Islet of Langerhans (tissue), 1 donor: Measurements from ENCODE around the gene WDR75.
A peak's percentile ranks its signal among the peaks of the same experiment; 100 is the strongest.

ENCODE experiments used
- FAIRE-seq: peaks from one replicate; lab custom pipeline; 2011; peaks lifted over from hg19 to GRCh38; lab: Jason Lieb, UNC

The WDR75 gene

GRCh38 chr2:189500456-189501160, 59.3 kb downstream of the WDR75 start:
- FAIRE-seq: peak; percentile 95

DNA sequence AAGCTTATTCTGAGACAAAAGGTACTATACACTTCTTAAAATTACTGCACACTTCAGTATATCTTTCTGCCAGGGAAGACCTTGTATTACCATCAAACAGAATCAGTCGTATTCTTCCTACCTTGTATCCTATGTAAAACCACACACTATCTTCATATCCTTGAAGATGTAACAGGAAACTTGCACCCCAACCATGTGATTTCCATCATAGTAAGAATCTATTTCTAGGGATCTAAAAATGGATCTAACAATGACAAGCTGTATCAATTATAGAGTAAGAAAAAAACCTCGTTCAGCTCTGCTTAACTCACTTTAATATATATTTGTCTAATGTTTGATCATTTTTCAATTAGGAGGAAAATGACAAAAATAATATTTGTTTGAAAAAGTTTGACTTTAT, 60.2 kb downstream of the WDR75 start:
- no peak for FAIRE-seq

GRCh38 chr2:189502714-189503113, 61.4 kb downstream of the WDR75 start:
- no peak for FAIRE-seq

- no peak for FAIRE-seq
These were observed 63.0 kb downstream of the WDR75 start for GRCh38 chr2:189504238-189504637.

- FAIRE-seq: no peak
These were observed 64.2 kb downstream of the WDR75 start for GRCh38 chr2:189505492-189505891.

DNA sequence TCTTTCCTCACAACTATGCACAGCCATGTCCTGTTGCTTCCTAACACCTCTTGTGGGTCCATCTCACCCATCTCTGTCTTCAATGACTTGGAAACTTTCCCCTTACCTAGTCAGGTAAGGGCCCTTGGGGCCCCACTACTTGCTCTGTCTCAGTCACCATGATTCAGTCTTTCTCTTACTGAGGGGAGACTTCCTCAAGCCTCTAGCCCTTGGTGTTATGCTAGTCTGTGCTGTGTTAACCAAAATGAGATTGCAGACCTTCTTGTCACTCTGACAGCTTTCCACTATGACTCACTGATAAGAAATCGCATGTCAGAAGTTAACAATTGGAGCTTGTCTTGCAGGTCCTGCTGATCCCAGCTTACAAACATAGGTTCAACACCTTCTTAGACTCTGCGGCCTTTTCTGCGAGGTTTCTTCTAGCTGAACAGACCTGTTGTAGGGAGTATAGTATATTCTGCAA, 65.3 kb downstream of the WDR75 start:
- FAIRE-seq: no peak

DNA sequence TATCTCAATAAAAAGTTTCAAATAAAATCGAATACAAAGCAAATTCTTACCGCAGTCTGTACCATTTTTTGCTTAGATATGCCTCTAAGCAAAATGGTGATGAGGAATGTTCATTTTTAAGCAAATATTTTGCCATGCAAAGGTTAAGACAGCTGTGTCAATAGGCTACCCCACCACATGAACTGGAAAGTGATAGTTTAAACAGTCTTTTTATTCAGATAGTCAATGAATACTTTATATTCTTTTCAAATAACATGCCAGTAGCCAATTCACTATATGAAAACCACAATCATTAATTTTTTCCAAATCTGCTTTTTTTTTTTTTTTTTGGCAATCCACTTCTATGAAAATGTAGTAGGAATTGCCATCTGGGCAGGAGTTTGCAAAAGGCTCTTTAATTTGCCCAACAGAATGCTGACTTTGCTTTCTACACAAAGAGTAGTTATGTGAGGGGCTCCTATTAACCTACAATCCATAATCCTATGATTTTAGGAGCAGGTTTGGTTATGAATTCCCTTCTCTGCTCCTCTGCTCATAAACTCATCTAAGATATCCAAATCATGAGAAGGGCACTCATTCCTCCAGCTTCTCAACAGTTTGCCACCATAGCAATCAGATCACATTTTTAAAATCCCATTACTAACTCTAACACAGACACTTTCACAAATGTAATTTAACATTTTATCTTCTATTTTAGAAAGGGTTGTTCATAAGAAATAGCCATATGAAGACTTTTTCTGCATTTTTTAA, 70.1 kb downstream of the WDR75 start:
- no peak for FAIRE-seq

- FAIRE-seq: peak; percentile 60
These were observed 70.7 kb downstream of the WDR75 start for GRCh38 chr2:189511960-189512319.

GRCh38 chr2:189512879-189513278, 71.6 kb downstream of the WDR75 start:
- no peak for FAIRE-seq

- FAIRE-seq: no peak
These were observed 72.8 kb downstream of the WDR75 start for GRCh38 chr2:189514104-189514503.

DNA sequence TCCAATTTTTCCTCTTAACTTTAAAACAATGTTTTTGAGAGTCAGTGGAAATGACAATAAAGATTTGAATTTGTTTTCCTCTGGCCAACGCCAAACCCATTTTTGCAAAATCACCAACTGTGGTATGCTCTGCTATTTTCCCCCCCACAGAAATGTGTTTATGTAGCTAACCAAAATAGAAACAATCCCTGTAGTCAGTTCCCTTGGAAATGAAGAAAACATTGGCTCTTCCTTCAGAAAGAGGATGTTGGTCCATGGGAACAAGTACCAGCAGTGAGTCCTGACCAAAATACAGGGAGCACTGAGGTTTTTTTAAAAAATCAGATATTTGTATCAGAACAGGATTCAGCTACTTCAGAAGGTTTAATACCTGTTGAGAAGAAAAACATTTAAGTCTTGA, 74.0 kb downstream of the WDR75 start:
- no peak for FAIRE-seq

- FAIRE-seq: no peak
These were observed 75.3 kb downstream of the WDR75 start for GRCh38 chr2:189516546-189516945.

- FAIRE-seq: no peak
These were observed 76.7 kb downstream of the WDR75 start for GRCh38 chr2:189517847-189518535.

DNA sequence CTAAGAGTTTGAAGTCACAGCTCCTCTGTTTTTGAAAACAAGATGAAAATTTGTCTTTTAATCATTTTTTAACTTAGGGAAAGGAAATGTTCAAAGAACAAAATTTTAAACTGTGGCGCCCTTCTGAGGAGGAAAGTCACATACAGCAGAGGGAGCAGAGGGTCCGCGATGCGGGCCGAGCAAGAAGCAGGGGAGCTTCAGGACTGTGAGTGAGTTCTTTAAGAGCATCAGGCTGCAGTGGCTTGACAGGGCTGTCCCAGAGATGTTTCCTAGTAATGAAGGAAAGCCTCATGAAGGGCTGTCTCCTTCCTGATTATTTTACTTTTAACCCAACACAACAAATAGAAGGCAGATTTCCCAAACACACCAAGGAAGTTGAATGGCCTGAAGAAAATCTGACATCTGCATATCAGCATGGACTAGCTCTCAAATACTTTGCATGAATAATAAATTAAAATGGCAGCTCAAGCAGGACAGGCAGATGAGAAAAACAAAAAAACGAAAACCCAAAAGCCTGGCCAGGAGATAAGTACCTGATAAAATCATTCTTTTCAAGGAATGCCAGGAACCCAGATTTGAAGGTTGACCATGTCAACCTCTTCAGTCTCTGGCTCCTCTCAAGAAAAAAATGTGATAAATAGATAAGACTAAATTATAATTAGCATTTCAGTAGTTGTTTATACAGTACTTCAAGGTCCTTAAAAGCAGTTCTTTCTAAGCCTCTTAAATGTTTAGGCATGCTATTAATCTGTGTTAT, 78.5 kb downstream of the WDR75 start:
- no peak for FAIRE-seq

DNA sequence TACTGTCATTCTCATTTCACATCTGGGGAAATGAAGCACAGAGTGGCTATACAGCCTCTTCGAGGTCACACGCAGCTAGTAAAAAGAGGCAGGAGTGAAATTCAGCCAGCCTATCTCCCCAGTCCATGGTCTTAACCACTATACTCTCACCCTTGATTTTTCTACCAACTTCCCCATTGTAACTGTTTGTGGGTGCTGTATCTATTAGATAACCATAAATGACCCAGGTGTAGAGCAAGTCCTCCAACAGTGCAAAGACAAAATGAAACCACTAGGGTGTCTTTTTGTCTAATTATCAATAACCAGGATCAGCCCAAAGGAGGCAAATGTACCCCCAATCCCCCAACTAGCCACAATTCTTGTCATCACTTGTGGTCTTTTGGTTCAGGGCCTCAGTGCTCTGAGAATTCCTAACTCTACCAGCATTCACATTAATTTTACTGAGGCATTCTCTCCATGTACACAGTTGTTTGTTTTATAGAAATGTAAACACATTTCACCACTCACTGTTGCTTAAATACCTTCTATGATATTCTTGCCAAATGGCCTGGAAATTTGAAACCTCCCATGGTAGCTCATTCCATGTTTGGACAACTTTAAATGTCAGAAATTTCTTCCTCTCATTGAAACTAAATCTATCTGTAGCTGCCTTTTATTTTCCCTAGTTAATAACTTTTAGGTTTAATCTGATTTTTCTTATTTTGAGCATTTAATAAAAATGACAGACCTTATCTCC, 80.6 kb downstream of the WDR75 start:
- FAIRE-seq: no peak

DNA sequence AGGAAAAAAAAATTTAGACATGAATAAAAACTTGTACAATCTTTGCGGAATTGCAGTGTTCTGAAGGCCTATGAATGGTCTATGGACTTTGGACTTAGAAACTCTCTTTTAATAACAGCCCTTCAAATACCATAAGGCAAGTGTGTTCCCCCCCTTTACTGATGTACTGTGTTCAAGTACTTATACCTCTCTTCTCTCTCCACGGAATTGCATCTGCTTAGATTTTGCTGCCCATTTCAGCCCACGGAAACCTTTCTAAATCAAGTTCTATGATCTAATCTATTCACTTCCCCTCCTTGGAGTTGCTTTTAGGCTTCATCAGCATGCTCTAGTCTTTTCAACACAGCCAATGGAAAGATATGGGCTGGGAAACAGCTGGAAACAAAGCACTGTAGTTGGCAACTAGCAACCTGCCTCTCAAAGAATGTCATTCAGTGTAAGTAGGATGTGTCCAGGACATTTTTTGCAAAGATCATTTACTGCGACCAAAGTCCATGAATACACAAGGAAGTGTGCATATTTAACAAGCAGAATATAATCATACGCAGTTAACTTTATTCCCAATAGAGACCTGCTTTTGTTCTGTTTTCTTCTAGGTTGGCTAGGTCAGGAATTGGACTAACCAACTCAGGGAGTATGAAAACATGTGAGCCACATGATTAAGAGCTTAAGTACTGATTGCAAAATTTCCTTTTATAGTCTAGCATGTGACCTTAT, 81.3 kb downstream of the WDR75 start:
- FAIRE-seq: no peak

DNA sequence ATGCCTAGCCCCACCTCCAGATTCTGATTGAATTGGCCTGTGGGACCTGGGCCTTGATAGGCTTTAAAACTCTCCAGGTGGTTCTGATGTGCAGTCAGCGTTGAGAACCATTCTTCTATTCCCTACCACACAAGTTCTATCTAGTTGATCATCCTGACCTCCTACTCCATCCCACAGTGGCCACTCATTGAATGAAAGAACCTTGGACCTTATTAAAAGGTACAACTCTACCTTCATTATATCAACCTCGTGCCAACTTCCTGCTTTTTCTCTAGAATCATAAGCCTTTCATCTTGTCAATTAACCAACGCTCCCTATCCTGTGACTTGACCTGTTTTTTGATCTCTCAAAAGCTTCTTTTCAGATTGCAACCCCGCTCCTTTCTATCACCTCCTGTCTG, 83.5 kb downstream of the WDR75 start:
- FAIRE-seq: no peak
